Measurements from ENCODE around the gene PRKD1. TPM values are rescaled to one million over a fixed set of nuclear protein-coding genes. Genes with fewer than 3 reads are reported as not detected.

PRKD1 gene
- total RNA-seq, 1 donor from 2014 or later, result 0.53 TPM

GRCh38 chr14:29749829-29750228, 177.8 kb downstream of the PRKD1 start:
- no peak overlapping the region for H3K4me3 ChIP-seq (ENCODE audit: low read depth, low read length)
- TF ChIP-seq CTCF (IDR thresholded peaks at IDR 0.05; ENCODE audit: insufficient read depth, low read length, severe bottlenecking), result no peak
- H3K36me3 ChIP-seq (ENCODE audit: control insufficient read depth, insufficient read depth, low read length), result no peaks in the 10 kb centered on the region
- no peaks in the 10 kb centered on the region for H3K27me3 ChIP-seq (ENCODE audit: control insufficient read depth, insufficient read depth, low read length)
- FAIRE-seq (no peak), DNase-seq (ENCODE audit: low read depth) (no peak)

GRCh38 chr14:29749327-29749726, 178.3 kb downstream of the PRKD1 start:
- DNase-seq (ENCODE audit: low read depth) (no peak), FAIRE-seq (no peak)
- no peak overlapping the region for H3K4me3 ChIP-seq (ENCODE audit: low read depth, low read length)
- no peak for TF ChIP-seq CTCF (IDR thresholded peaks at IDR 0.05; ENCODE audit: insufficient read depth, low read length, severe bottlenecking)
- H3K36me3 ChIP-seq (ENCODE audit: control insufficient read depth, insufficient read depth, low read length), result no peaks in the 10 kb centered on the region
- H3K27me3 ChIP-seq (ENCODE audit: control insufficient read depth, insufficient read depth, low read length), result no peaks in the 10 kb centered on the region

- no peaks in the 10 kb centered on the region for H3K27me3 ChIP-seq (ENCODE audit: control insufficient read depth, insufficient read depth, low read length)
- H3K4me3 ChIP-seq (ENCODE audit: low read depth, low read length), result no peak overlapping the region
- no peak for FAIRE-seq
- DNase-seq (ENCODE audit: low read depth), result no peak
- H3K36me3 ChIP-seq (ENCODE audit: control insufficient read depth, insufficient read depth, low read length), result no peaks in the 10 kb centered on the region
- TF ChIP-seq CTCF (IDR thresholded peaks at IDR 0.05; ENCODE audit: insufficient read depth, low read length, severe bottlenecking), result no peak
These were observed 181.8 kb downstream of the PRKD1 start for GRCh38 chr14:29745863-29746262.

- Histone ChIP-seq H3K36me3 (ENCODE audit: control insufficient read depth, insufficient read depth, low read length) (no peaks in the 10 kb centered on the region), H3K27me3 (ENCODE audit: control insufficient read depth, insufficient read depth, low read length) (no peaks in the 10 kb centered on the region), H3K4me3 (ENCODE audit: low read depth, low read length) (no peak overlapping the region)
- FAIRE-seq, result no peak
- no peak for DNase-seq (ENCODE audit: low read depth)
- no peak for TF ChIP-seq CTCF (IDR thresholded peaks at IDR 0.05; ENCODE audit: insufficient read depth, low read length, severe bottlenecking)
These were observed 184.1 kb downstream of the PRKD1 start for GRCh38 chr14:29743531-29743930.

- Histone ChIP-seq H3K36me3 (ENCODE audit: control insufficient read depth, insufficient read depth, low read length) (no peaks in the 10 kb centered on the region), H3K27me3 (ENCODE audit: control insufficient read depth, insufficient read depth, low read length) (no peaks in the 10 kb centered on the region), H3K4me3 (ENCODE audit: low read depth, low read length) (no peak overlapping the region)
- TF ChIP-seq CTCF (IDR thresholded peaks at IDR 0.05; ENCODE audit: insufficient read depth, low read length, severe bottlenecking), result no peak
- DNase-seq (ENCODE audit: low read depth) (no peak), FAIRE-seq (no peak)
These were observed 185.7 kb downstream of the PRKD1 start for GRCh38 chr14:29741909-29742401.

GRCh38 chr14:29740491-29740890, 187.2 kb downstream of the PRKD1 start:
- no peak for TF ChIP-seq CTCF (IDR thresholded peaks at IDR 0.05; ENCODE audit: insufficient read depth, low read length, severe bottlenecking)
- DNase-seq (ENCODE audit: low read depth) (no peak), FAIRE-seq (no peak)
- Histone ChIP-seq H3K4me3 (ENCODE audit: low read depth, low read length) (no peak overlapping the region), H3K36me3 (ENCODE audit: control insufficient read depth, insufficient read depth, low read length) (no peaks in the 10 kb centered on the region), H3K27me3 (ENCODE audit: control insufficient read depth, insufficient read depth, low read length) (no peaks in the 10 kb centered on the region)
